Transverse colon (tissue), 4 donors: Measurements from ENCODE around the gene VTI1A.

Experiments used
- CTCF ChIP-seq, 5 experiments: fragments of 200-600 bp in 3 of 5; fragments of 450-650 bp in 2 of 5; sonication (generic) in 3 of 5; IDR thresholded peaks; 1 replicate in 2 of 5; 2 replicates in 3 of 5; pipeline ENCODE4 v1.5.1; 2016 to 2017; ENCODE audit warnings: antibody characterized with exemption in 5 of 5, inconsistent platforms in 3 of 5, mild to moderate bottlenecking in 2 of 5, moderate library complexity in 1 of 5
- POLR2A ChIP-seq: fragments of 450-650 bp; IDR thresholded peaks from one replicate; pipeline ENCODE4 v1.6.1; 2016; ENCODE audit warnings: antibody characterized with exemption, mild to moderate bottlenecking, moderate library complexity
- POLR2AphosphoS5 ChIP-seq, 3 donors: sonication (generic); formaldehyde crosslinking; IDR thresholded peaks; one replicate each; pipeline ENCODE4 v1.6.1; 2016; ENCODE audit warnings: antibody characterized with exemption in 3 of 3

GRCh38 chr10:112843623-112844022, 396.6 kb downstream of the VTI1A start:
- no peak for TF ChIP-seq CTCF (IDR thresholded peaks at IDR 0.05)
- no peak for TF ChIP-seq POLR2A
- no peak for TF ChIP-seq POLR2AphosphoS5 (IDR thresholded peaks at IDR 0.05)
